HEK293 (cell line): ENCODE results near the gene ABHD5.

Experiments
- BCL11A ChIP-seq: fragments of 450-650 bp; formaldehyde crosslinking; IDR thresholded peaks from 2 replicates; pipeline ENCODE4 v1.5.1; 2016; ENCODE audit warnings: low read depth, missing biosample characterization, missing genetic modification characterization
- BCL6B ChIP-seq: fragments of 450-650 bp; formaldehyde crosslinking; IDR thresholded peaks from 2 replicates; pipeline ENCODE4 v1.5.1; 2017; ENCODE audit warnings: missing biosample characterization, missing genetic modification characterization
- CTCF ChIP-seq: fragments of 450-650 bp; formaldehyde crosslinking; IDR thresholded peaks from 2 replicates; pipeline ENCODE4 v1.5.1; 2016; ENCODE audit warnings: missing biosample characterization, missing genetic modification characterization
- GFI1B ChIP-seq: fragments of 450-650 bp; formaldehyde crosslinking; IDR thresholded peaks from 2 replicates; pipeline ENCODE4 v1.5.1; 2016; ENCODE audit warnings: missing biosample characterization, missing genetic modification characterization
- KLF9 ChIP-seq: fragments of 450-650 bp; formaldehyde crosslinking; IDR thresholded peaks from 2 replicates; pipeline ENCODE4 v1.5.1; 2016; ENCODE audit warnings: missing biosample characterization, missing genetic modification characterization, low read depth
- REST ChIP-seq: fragments of 450-650 bp; formaldehyde crosslinking; IDR thresholded peaks from 2 replicates; pipeline ENCODE4 v1.5.1; 2016; ENCODE audit warnings: missing biosample characterization, missing genetic modification characterization
- TRIM28 ChIP-seq: IDR thresholded peaks from 2 replicates; pipeline ENCODE4 v1.6.1; 2011; ENCODE audit warnings: low read length, control low read depth, borderline replicate concordance
- TSHZ1 ChIP-seq: fragments of 450-650 bp; formaldehyde crosslinking; IDR thresholded peaks from 2 replicates; pipeline ENCODE4 v1.5.1; 2016; ENCODE audit warnings: missing biosample characterization, missing genetic modification characterization, borderline replicate concordance
- YY1 ChIP-seq: fragments of 450-650 bp; formaldehyde crosslinking; IDR thresholded peaks from 2 replicates; pipeline ENCODE4 v1.5.1; 2018; ENCODE audit warnings: missing biosample characterization, missing genetic modification characterization
- ZBTB1 ChIP-seq: fragments of 450-650 bp; formaldehyde crosslinking; IDR thresholded peaks from 2 replicates; pipeline ENCODE4 v1.5.1; 2016; ENCODE audit warnings: missing biosample characterization, missing genetic modification characterization
- ZNF112 ChIP-seq: fragments of 450-650 bp; formaldehyde crosslinking; IDR thresholded peaks from 2 replicates; pipeline ENCODE4 v1.5.0; 2017; ENCODE audit warnings: missing biosample characterization, missing genetic modification characterization
- ZNF121 ChIP-seq: fragments of 450-650 bp; formaldehyde crosslinking; IDR thresholded peaks from 2 replicates; pipeline ENCODE4 v1.5.1; 2016; ENCODE audit warnings: missing biosample characterization, missing genetic modification characterization
- ZNF19 ChIP-seq: fragments of 450-650 bp; formaldehyde crosslinking; IDR thresholded peaks from 2 replicates; pipeline ENCODE4; 2016; ENCODE audit warnings: missing biosample characterization, missing genetic modification characterization, low read depth

GRCh38 chr3:43759938-43760337, 69.2 kb downstream of the ABHD5 start:
- no peak for TF ChIP-seq CTCF (tag by site-specific recombination)
- TF ChIP-seq GFI1B (tag by site-specific recombination): no peak
- no peak for TF ChIP-seq REST (tag by site-specific recombination)
- no peak for TF ChIP-seq TRIM28
- TF ChIP-seq ZNF121: no peak
- TF ChIP-seq TSHZ1 (tag by site-specific recombination): no peak
- TF ChIP-seq BCL6B (tag by site-specific recombination): no peak
- TF ChIP-seq BCL11A (tag by site-specific recombination): no peak
- TF ChIP-seq ZBTB1: no peak
- no peak for TF ChIP-seq ZNF112 (tag by site-specific recombination)
- TF ChIP-seq KLF9 (tag by site-specific recombination): no peak
- TF ChIP-seq ZNF19 (tag by site-specific recombination): no peak
- no peak for TF ChIP-seq YY1
